22Rv1 (cell line): ENCODE measurements around the gene SGCD.

Source experiments
- ZFX ChIP-seq: fragments of 450-650 bp; IDR thresholded peaks from 2 replicates; pipeline ENCODE4 v1.6.1; 2017; ENCODE audit warnings: antibody characterized with exemption, borderline replicate concordance
- TF ChIP-seq, protein P1 (sequence below): fragments of 450-650 bp; IDR thresholded peaks from 2 replicates; pipeline ENCODE4 v1.5.1; 2017; ENCODE audit warnings: mild to moderate bottlenecking

DNA sequence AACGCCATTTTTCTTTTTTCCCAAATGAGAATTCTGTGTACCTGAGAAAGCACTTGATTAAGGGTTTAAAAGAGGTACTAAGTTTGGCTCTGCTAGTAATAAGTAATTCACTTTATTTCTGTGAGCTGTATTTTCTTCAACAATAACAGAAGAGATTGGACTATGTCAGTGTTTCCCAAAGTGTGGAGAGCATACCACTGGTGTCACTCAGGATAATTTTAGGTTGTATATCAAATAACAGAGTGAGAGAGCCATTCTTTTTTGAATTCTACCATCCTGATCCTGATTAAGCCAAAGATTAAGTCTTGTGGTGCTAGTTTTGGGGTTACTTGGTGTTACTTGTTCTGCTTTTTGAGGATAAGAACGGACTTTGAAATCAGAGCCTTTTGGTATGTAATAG is 380.8 kb downstream of the SGCD start:
- TF ChIP-seq, protein P1, sequence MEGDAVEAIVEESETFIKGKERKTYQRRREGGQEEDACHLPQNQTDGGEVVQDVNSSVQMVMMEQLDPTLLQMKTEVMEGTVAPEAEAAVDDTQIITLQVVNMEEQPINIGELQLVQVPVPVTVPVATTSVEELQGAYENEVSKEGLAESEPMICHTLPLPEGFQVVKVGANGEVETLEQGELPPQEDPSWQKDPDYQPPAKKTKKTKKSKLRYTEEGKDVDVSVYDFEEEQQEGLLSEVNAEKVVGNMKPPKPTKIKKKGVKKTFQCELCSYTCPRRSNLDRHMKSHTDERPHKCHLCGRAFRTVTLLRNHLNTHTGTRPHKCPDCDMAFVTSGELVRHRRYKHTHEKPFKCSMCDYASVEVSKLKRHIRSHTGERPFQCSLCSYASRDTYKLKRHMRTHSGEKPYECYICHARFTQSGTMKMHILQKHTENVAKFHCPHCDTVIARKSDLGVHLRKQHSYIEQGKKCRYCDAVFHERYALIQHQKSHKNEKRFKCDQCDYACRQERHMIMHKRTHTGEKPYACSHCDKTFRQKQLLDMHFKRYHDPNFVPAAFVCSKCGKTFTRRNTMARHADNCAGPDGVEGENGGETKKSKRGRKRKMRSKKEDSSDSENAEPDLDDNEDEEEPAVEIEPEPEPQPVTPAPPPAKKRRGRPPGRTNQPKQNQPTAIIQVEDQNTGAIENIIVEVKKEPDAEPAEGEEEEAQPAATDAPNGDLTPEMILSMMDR: no peak
- no peak for TF ChIP-seq ZFX
